GM19239 (cell line): ENCODE data around the gene ZNF770.
A peak's percentile ranks its signal among the peaks of the same experiment; 100 is the strongest.

Experiments
- DNase-seq: peaks from one replicate; pipeline ENCODE4 v3.0.0; 2011; ENCODE audit warnings: low spot score; ENCODE audit not compliant: insufficient read length
- FAIRE-seq: peaks from 2 replicates; lab custom pipeline; 2011; peaks lifted over from hg19 to GRCh38; lab: Jason Lieb, UNC

Gene ZNF770

GRCh38 chr15:34988027-34988902 is at the start of gene ZNF770:
Gene ZNF770, minus strand, starts transcription at chr15:34988287. Its CDS starts 4,853 bp downstream, at chr15:34983434.
- DNase-seq, result peak; percentile 53
- peak; percentile 86 for FAIRE-seq

GRCh38 chr15:35028235-35028984 is 40.3 kb upstream of the ZNF770 start:
- DNase-seq (no peak), FAIRE-seq (no peak)

GRCh38 chr15:35023804-35024203 is 35.7 kb upstream of the ZNF770 start:
- no peak for DNase-seq
- no peak for FAIRE-seq

- DNase-seq (no peak), FAIRE-seq (no peak)
These were observed 32.9 kb upstream of the ZNF770 start for GRCh38 chr15:35020974-35021373.

GRCh38 chr15:35019404-35020327 is 31.6 kb upstream of the ZNF770 start:
- no peak for FAIRE-seq
- no peak for DNase-seq

GRCh38 chr15:35014241-35014640 is 26.2 kb upstream of the ZNF770 start:
- DNase-seq (no peak), FAIRE-seq (no peak)

- DNase-seq, result no peak
- FAIRE-seq, result no peak
These were observed 25.3 kb upstream of the ZNF770 start for GRCh38 chr15:35013370-35013769.

- no peak for FAIRE-seq
These were observed 19.3 kb upstream of the ZNF770 start for GRCh38 chr15:35007397-35007796.

GRCh38 chr15:35005933-35006332 is 17.8 kb upstream of the ZNF770 start:
- no peak for FAIRE-seq

More at GRCh38 chr15:35007397-35007796, 19.3 kb upstream of the ZNF770 start:
- no peak for DNase-seq

GRCh38 chr15:35003928-35004327 is 15.8 kb upstream of the ZNF770 start:
- DNase-seq, result no peak
- FAIRE-seq, result no peak

More at GRCh38 chr15:35005933-35006332, 17.8 kb upstream of the ZNF770 start:
- DNase-seq, result no peak

- FAIRE-seq, result no peak
- DNase-seq, result no peak
These were observed 12.4 kb upstream of the ZNF770 start for GRCh38 chr15:35000511-35000910.

- DNase-seq (no peak), FAIRE-seq (no peak)
These were observed 11.8 kb upstream of the ZNF770 start for GRCh38 chr15:34999906-35000305.

GRCh38 chr15:34994925-34995324 is 6.8 kb upstream of the ZNF770 start:
- no peak for DNase-seq
- FAIRE-seq, result no peak

- peak; percentile 60 for DNase-seq
- FAIRE-seq, result peak; percentile 94
These were observed 5.8 kb upstream of the ZNF770 start for GRCh38 chr15:34993877-34994276.

GRCh38 chr15:34993412-34993811 is 5.3 kb upstream of the ZNF770 start:
- FAIRE-seq (peak; percentile 21), DNase-seq (no peak)

- FAIRE-seq (no peak), DNase-seq (no peak)
These were observed 469 bp downstream of the ZNF770 start for GRCh38 chr15:34987609-34988026.

GRCh38 chr15:34986771-34987480 is 1.2 kb downstream of the ZNF770 start:
- FAIRE-seq, result peak; percentile 75

GRCh38 chr15:34986326-34986725 is 1.8 kb downstream of the ZNF770 start:
- FAIRE-seq (no peak), DNase-seq (no peak)

More at GRCh38 chr15:34986771-34987480, 1.2 kb downstream of the ZNF770 start:
- DNase-seq, result no peak

GRCh38 chr15:34984889-34985630 is 3.0 kb downstream of the ZNF770 start:
- FAIRE-seq (no peak), DNase-seq (no peak)
